ENCODE measurements around the gene ORC2. TPM values are rescaled to one million over a fixed set of nuclear protein-coding genes. Genes with fewer than 3 reads are reported as not detected.

Gene ORC2
- polyA plus RNA-seq, 1 of the 3 experiments (the other 2 are of a cell fraction): 3.9 TPM

DNA sequence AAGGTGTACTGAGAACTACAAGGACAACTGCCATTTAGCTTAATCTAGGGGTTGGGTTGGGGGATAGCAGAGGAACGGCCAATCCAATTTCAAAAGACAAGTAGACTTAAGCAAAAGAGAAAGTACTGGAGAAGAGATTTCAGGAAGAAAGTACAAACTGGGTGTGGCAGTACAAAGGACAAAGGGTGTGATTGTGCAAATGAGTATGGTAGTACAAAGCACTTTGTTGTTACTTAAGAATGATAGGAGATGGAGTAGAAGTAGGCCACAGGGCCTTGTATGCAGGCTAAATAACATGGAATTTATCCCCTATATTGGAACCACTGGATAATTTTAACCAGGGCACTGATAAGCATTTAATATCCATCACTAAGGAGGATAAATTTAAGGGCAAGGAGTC, 4.7 kb upstream of the ORC2 start:
- CTCF ChIA-PET: interaction anchor here (1.3 to 6.2 kb wide), 3 partner anchors 67 to 190 kb away, joined by 4 to 57 read pairs (median 8); partner anchors contain the start of genes HYCC2 and NDUFB3
- H3K9me2 ChIP-seq: no peaks in the 10 kb centered on the region
- peaks cover 29% of the 10 kb centered on the region for H3K79me2 ChIP-seq (ENCODE audit: insufficient read depth)
- POLR2A ChIA-PET: no interaction called here
- H3K27me3 ChIP-seq (ENCODE audit: insufficient read depth): no peaks in the 10 kb centered on the region
- no peaks in the 10 kb centered on the region for H3K9me3 ChIP-seq
- peaks cover 0 to 3% of the 10 kb centered on the region in 2 experiments for H3K36me3 ChIP-seq (replicated peaks in 1 of 2; ENCODE audit: control insufficient read depth in 1 of 2, insufficient read depth in 2 of 2, low read length in 1 of 2)
- no peak overlapping the region for H2AFZ ChIP-seq (ENCODE audit: low read depth)
- no peak overlapping the region for H3K9ac ChIP-seq
- 92% methylated on average over 1 of the region's 1 CpG for WGBS (ENCODE audit: low lambda C conversion rate)
- H3K4me2 ChIP-seq: no peak overlapping the region
- peaks cover 3 to 5% of the 10 kb centered on the region in 2 experiments; a peak in 3 of 4 replicates for H3K4me1 ChIP-seq (ENCODE audit: control insufficient read depth in 1 of 2, insufficient read depth in 2 of 2, low read depth in 1 of 2, low read length in 1 of 2)
- H4K20me1 ChIP-seq (ENCODE audit: insufficient read depth): no peaks in the 10 kb centered on the region
- DNase-seq: no peak
- TF ChIP-seq, protein P1, sequence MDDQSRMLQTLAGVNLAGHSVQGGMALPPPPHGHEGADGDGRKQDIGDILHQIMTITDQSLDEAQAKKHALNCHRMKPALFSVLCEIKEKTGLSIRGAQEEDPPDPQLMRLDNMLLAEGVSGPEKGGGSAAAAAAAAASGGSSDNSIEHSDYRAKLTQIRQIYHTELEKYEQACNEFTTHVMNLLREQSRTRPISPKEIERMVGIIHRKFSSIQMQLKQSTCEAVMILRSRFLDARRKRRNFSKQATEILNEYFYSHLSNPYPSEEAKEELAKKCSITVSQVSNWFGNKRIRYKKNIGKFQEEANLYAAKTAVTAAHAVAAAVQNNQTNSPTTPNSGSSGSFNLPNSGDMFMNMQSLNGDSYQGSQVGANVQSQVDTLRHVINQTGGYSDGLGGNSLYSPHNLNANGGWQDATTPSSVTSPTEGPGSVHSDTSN (IDR thresholded peaks at IDR 0.05): no peak
- TF ChIP-seq USF1 (IDR thresholded peaks at IDR 0.05; ENCODE audit: borderline replicate concordance, low read depth): no peak
- TF ChIP-seq CHD2 (IDR thresholded peaks at IDR 0.05; ENCODE audit: low read length, partially characterized antibody): no peak
- TF ChIP-seq JUND (IDR thresholded peaks at IDR 0.05): no peak
- TF ChIP-seq POLR2AphosphoS5 (IDR thresholded peaks at IDR 0.05; ENCODE audit: low read depth, low read length): 0 out of 2 replicates have a peak, but pooled peaks have one; percentile 8
- H3K27ac ChIP-seq (ENCODE audit: low read depth in 2 of 2, low read length in 1 of 2): no peak overlapping the region
- H3K4me3 ChIP-seq (ENCODE audit: low read depth in 2 of 2, low read length in 1 of 2): no peak overlapping the region
- peaks cover 14% of the 10 kb centered on the region for H3F3A ChIP-seq (replicated peaks; ENCODE audit: insufficient read depth)

GRCh38 chr2:200966770-200967169, 3.3 kb upstream of the ORC2 start:
- DNase-seq: no peak
- POLR2A ChIA-PET: no interaction called here
- Histone ChIP-seq H3K27me3 (ENCODE audit: insufficient read depth) (no peaks in the 10 kb centered on the region), H3F3A (replicated peaks; ENCODE audit: insufficient read depth) (peaks cover 14% of the 10 kb centered on the region), H3K9me2 (no peaks in the 10 kb centered on the region), H3K4me3 (ENCODE audit: low read depth in 2 of 2, low read length in 1 of 2) (no peak overlapping the region), H3K9ac (no peak overlapping the region), H3K9me3 (no peaks in the 10 kb centered on the region), H3K36me3 (replicated peaks in 1 of 2; ENCODE audit: control insufficient read depth in 1 of 2, insufficient read depth in 2 of 2, low read length in 1 of 2) (peaks cover 0 to 3% of the 10 kb centered on the region in 2 experiments), H3K4me2 (no peak overlapping the region), H4K20me1 (ENCODE audit: insufficient read depth) (no peaks in the 10 kb centered on the region), H3K27ac (ENCODE audit: low read depth in 2 of 2, low read length in 1 of 2) (peak overlapping the region in 1 of 2 experiments; percentile 41; a peak in 1 of 4 replicates), H3K4me1 (ENCODE audit: control insufficient read depth in 1 of 2, insufficient read depth in 2 of 2, low read depth in 1 of 2, low read length in 1 of 2) (peaks cover 7 to 11% of the 10 kb centered on the region in 2 experiments; a peak in 3 of 4 replicates), H3K79me2 (ENCODE audit: insufficient read depth) (peaks cover 43% of the 10 kb centered on the region), H2AFZ (ENCODE audit: low read depth) (no peak overlapping the region)
- CTCF ChIA-PET: interaction anchor here (2.0 to 6.2 kb wide), 3 partner anchors 9 to 103 kb away, joined by 6 to 57 read pairs (median 8); partner anchors contain the start of genes HYCC2 and NDUFB3
- 39% methylated on average over 4 of the region's 4 CpGs for WGBS (ENCODE audit: low lambda C conversion rate)
- TF ChIP-seq RCOR1 (IDR thresholded peaks at IDR 0.05; ENCODE audit: low read length): no peak
- peak; percentile 32; the same call in 1 of the 2 replicates for TF ChIP-seq FOSL2 (IDR thresholded peaks at IDR 0.05; ENCODE audit: borderline replicate concordance, low read depth)
- TF ChIP-seq, protein P2, sequence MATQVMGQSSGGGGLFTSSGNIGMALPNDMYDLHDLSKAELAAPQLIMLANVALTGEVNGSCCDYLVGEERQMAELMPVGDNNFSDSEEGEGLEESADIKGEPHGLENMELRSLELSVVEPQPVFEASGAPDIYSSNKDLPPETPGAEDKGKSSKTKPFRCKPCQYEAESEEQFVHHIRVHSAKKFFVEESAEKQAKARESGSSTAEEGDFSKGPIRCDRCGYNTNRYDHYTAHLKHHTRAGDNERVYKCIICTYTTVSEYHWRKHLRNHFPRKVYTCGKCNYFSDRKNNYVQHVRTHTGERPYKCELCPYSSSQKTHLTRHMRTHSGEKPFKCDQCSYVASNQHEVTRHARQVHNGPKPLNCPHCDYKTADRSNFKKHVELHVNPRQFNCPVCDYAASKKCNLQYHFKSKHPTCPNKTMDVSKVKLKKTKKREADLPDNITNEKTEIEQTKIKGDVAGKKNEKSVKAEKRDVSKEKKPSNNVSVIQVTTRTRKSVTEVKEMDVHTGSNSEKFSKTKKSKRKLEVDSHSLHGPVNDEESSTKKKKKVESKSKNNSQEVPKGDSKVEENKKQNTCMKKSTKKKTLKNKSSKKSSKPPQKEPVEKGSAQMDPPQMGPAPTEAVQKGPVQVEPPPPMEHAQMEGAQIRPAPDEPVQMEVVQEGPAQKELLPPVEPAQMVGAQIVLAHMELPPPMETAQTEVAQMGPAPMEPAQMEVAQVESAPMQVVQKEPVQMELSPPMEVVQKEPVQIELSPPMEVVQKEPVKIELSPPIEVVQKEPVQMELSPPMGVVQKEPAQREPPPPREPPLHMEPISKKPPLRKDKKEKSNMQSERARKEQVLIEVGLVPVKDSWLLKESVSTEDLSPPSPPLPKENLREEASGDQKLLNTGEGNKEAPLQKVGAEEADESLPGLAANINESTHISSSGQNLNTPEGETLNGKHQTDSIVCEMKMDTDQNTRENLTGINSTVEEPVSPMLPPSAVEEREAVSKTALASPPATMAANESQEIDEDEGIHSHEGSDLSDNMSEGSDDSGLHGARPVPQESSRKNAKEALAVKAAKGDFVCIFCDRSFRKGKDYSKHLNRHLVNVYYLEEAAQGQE (IDR thresholded peaks at IDR 0.05; ENCODE audit: low read depth, low read length): no peak
- no peak for TF ChIP-seq EP300 (IDR thresholded peaks at IDR 0.05; ENCODE audit: borderline replicate concordance in 1 of 2, low read depth in 1 of 2, low read length in 1 of 2)
- TF ChIP-seq JUND (IDR thresholded peaks at IDR 0.05): 0 out of 2 replicates have a peak, but pooled peaks have one; percentile 27
- no peak for TF ChIP-seq TEAD4 (IDR thresholded peaks at IDR 0.05; ENCODE audit: borderline replicate concordance, insufficient read depth)

All from SK-N-SH (cell line).